A549 treated with AZD9567 at 1 μM for 4 hours (cell line): ENCODE measurements around the gene TAF11L12. TPM values are rescaled to one million over a fixed set of nuclear protein-coding genes. Genes with fewer than 3 reads are reported as not detected.

ENCODE experiments used
- total RNA-seq: library from RNA; stranded (reverse); fragments of 200-300 nt; extraction: Qiagen RNA extraction; gene quantifications from 5 replicates; pipeline ENCODE4 v1.2.3, GENCODE V29; 2022; ENCODE audit not compliant: insufficient read depth

The TAF11L12 gene
- total RNA-seq, result 0.14 TPM in 1 of 5 replicates, not detected in the others

GRCh38 chr5:17610092-17610491, at the start of gene TAF11L12:
Gene TAF11L12 (plus strand): TSS chr5:17610392.

GRCh38 chr5:17585658-17586057, 24.5 kb upstream of the TAF11L12 start, which contains the start of gene TAF11L7:
Gene TAF11L7 (minus strand): TSS chr5:17585758.

DNA sequence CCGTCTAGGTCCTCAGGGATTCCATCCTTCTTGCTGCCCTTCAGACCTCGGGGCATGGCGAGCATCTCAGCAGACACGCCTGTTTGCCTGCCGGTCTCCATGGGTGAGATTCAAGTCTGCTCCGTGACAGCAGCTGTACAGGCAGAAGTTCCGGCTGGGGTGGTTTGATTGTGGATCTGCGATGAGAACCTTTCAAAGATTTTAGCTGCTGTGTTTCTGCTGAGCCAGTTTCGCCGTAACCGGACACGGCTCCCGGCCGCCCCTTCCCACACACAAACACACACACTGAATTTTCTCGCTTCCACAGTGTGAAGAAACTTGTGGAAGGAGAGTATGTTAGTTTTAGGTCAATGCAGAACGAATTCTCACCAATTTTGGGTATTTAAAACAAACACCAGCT, 19.3 kb upstream of the TAF11L12 start, which contains the start of gene TAF11L8:
TSS of gene TAF11L8 (minus strand) at position 101 of the 400 bp plus-strand sequence.

GRCh38 chr5:17594255-17594654, 15.9 kb upstream of the TAF11L12 start, which contains the start of gene TAF11L9:
Gene TAF11L9 (minus strand): TSS chr5:17594394.

GRCh38 chr5:17597728-17598127, 12.5 kb upstream of the TAF11L12 start, which contains the start of gene TAF11L10:
Gene TAF11L10 (minus strand): TSS chr5:17597828.

GRCh38 chr5:17603880-17604279, 6.3 kb upstream of the TAF11L12 start, which contains the start of gene TAF11L11:
Gene TAF11L11 (plus strand): TSS chr5:17604183.

DNA sequence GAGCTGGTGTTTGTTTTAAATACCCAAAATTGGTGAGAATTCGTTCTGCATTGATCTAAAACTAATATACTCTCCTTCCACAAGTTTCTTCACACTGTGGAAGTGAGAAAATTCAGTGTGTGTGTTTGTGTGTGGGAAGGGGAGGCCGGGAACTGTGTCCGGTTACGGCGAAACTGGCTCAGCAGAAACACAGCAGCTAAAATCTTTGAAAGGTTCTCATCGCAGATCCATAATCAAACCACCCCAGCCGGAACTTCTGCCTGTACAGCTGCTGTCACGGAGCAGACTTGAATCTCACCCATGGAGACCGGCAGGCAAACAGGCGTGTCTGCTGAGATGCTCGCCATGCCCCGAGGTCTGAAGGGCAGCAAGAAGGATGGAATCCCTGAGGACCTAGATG, 21.6 kb downstream of the TAF11L12 start, which contains the start of gene TAF11L13:
TSS of gene TAF11L13 (plus strand) at position 301 of the 400 bp plus-strand sequence.

DNA sequence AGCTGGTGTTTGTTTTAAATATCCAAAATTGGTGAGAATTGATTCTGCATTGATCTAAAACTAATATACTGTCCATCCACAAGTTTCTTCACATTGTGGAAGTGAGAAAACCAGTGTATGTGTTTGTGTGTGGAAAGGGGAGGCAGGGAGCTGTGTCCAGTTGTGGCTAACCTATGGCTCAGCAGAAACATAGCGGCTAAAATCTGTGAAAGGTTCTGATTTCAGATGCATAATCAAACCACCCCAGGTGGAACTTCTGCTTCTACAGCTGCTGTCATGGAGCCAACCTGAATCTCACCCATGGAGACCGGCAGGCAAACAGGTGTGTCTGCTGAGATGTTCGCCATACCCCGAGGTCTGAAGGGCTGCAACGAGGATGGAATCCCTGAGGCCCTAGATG, 24.0 kb downstream of the TAF11L12 start, which contains the start of gene TAF11L14:
TSS of gene TAF11L14 (plus strand) at position 301 of the 400 bp plus-strand sequence.

Other genes with a start within 250 kb of the TAF11L12 start
- not detected in 5 replicates for gene TAF11L2, start 112.2 kb upstream of the TAF11L12 start, total RNA-seq
- not detected in 5 replicates for gene TAF11L3, start 92.0 kb upstream of the TAF11L12 start, total RNA-seq
- not detected in 5 replicates for gene TAF11L4, start 88.6 kb upstream of the TAF11L12 start, total RNA-seq
- not detected in 5 replicates for gene TAF11L5, start 85.2 kb upstream of the TAF11L12 start, total RNA-seq
- gene TAF11L6, start 81.7 kb upstream of the TAF11L12 start, total RNA-seq, result not detected in 5 replicates
- gene TAF11L7, start 24.6 kb upstream of the TAF11L12 start, total RNA-seq, result not detected in 5 replicates
- not detected in 5 replicates for gene TAF11L8, start 19.4 kb upstream of the TAF11L12 start, total RNA-seq
- not detected in 5 replicates for gene TAF11L9, start 16.0 kb upstream of the TAF11L12 start, total RNA-seq
- not detected in 5 replicates for gene TAF11L10, start 12.6 kb upstream of the TAF11L12 start, total RNA-seq
- gene TAF11L11, start 6.2 kb upstream of the TAF11L12 start, total RNA-seq, result 0.10 TPM in 2 of 5 replicates, not detected in the others
- gene TAF11L13, start 21.7 kb downstream of the TAF11L12 start, total RNA-seq, result not detected in 5 replicates
- gene TAF11L14, start 24.1 kb downstream of the TAF11L12 start, total RNA-seq, result not detected in 5 replicates